GM19193 (cell line): Measurements from ENCODE around the gene FLYWCH2.

Source experiments
- POLR2A ChIP-seq: IDR thresholded peaks from 4 replicates; pipeline ENCODE4 v1.6.1; 2011; ENCODE audit not compliant: insufficient read depth, insufficient read length; ENCODE audit errors: extremely low read depth

Gene FLYWCH2

DNA sequence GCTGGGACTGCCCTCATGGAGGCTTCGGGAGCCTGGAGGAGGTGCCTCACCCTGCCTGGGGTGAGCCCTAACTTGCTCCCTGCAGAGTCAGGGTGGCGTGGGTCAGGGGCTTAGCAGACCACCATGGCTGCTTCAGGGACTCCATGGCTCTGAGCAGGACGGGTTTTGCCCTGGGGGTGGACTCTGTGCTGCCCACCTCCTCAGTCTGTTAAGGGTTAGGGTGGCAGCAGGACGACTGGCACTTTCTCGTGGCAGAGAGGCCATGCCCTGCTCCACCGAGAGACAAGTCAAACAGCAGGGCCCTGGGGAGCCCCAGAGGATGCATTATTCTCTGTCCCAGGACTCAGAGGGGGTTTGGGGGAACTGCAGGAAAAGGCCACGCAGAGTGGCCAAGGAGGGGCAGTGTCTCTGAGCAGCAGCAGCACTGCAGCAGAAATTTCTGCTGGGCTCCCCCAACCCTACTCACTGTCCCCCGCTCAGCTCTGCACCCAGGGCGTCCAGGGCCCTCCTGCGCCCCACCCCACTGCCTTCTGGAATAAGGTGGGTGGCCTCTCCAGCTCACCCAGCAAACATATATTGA lies 23.2 kb upstream of the FLYWCH2 start:
- TF ChIP-seq POLR2A = no peak

DNA sequence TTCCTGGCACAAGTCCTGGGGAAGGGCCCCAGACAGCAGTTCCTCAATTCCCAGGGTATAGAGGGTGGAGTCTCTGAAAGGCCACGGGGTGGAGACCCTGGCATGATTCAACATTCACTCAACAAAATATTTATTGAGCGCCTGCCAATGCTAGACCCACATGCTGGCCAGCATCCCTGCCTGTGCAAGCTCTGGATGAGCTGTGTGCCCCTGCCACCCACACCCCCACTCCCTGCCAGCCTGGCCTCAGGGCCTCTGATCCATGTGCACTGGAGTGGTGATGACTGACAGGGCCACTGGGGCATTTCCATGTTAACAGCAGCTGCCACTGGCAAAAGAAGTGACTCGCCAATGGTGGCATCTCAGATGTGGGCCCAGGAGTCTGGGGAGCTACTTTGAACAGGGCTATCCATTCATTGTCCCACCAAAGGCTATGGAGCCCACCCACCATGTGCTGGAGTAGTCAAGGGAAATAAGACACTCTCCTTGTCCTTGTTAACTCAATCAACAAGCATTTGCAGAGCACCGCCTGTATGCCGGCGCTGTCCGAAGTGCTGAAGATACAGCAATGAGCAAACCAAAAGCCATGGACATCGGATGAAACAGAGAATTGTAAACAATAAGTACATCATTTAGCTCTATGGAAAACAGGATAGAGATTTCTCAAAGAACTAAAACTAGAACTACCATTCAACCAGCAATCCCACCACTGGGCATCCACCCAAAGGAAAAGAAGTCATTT lies 22.0 kb upstream of the FLYWCH2 start:
- TF ChIP-seq POLR2A = no peak

- no peak for TF ChIP-seq POLR2A
These were observed 17.4 kb upstream of the FLYWCH2 start for GRCh38 chr16:2865651-2866050.

- no peak for TF ChIP-seq POLR2A
These were observed 16.6 kb upstream of the FLYWCH2 start for GRCh38 chr16:2866431-2866830.

GRCh38 chr16:2867661-2867986 lies 15.4 kb upstream of the FLYWCH2 start:
- TF ChIP-seq POLR2A = no peak

DNA sequence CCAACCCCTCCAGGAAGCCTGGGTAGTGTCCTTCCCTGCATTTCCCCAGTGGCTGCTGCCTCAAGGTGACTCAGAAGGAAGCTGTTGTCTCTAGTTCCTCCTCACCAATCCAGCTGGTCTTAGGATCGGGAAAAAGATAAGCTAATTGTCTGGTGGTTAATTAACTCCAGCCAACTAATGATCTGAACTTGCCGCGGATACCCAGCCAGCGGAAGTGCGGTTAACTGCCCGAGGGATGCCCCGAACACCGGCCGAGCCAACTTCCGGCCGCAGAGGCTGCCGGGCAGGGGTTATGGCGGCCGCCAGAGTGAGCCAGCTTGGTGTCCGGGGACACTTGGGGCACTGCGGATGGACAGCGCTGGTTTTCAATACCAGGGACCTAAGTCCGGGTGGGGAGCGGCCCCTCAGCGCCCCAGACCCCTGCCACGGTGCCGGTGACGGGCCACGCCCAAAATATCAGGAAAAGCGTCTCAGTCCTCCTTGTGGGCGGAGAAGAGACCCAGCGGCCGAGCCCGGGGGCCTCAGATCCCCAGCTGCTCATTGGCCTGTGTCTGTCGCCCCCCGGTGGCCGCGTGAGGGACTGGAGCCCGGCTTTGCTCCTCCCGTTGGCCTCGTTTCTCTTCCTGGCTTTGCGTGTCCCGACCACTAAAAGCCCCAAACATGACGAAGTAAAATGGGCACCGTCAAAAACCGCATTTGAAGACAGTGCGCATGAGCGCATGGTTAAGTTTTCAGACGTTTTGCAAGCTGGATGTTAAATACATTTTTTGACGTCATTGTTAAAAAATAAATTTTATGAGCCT lies 14.8 kb upstream of the FLYWCH2 start:
- TF ChIP-seq POLR2A = peak; percentile 96

DNA sequence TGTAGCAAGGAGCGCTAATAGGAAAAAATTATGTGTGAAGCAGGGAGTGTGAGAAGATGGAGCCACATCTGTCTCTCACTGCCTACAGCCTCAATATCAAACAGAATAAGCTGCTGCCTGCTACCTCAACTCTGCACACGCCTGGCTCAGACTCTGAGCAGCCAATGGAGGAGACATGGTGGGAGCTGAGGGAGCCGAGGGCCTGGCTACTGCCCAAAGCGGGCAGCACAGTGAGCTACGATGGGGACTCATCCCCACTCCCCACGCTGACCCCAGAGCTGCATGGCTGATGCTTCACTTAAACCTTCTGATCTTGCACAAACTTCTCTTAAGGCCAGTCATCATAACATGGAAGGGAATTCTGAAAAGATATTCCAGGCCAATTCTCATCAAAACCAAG lies 11.1 kb upstream of the FLYWCH2 start:
- TF ChIP-seq POLR2A = no peak

DNA sequence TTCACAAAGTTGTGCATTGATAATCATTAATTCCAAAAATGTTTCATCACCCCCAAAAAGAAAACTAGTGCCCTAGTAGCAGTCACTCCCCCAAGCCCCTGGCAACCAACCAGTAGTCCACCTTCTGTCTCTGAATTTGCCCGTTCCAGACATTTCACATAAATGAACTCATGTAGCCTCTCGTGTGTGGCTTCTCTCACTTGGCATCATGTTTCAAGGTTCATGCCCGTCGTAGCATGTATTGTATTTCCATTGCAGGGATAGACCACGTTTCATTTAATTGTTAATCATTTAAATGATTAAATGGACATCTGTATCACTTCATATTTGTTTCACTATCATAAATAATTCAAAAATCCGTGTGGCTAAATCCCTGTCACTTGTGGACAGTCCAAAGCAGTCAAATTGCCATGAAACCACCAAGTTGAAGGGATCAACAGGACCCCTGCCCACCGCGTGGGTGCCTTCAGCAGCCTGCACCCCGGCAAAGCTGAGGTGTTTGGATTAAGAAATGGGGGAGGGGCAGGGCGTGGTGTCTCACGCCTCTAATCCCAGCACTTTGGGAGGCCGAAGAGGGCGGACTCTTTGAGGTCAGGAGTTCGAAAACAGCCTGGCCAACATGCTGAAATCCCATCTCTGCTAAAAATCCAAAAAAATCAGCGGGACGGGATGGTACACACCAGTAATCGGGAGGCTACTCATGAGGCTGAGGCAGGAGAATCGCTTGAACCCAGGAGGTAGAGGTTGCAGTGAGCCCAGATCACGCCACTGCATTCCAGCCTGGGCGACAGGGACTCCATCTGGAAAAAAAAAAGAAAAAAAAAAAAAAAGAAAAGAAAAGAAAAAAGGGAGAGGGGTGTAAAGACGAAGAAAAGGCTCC lies 8.7 kb upstream of the FLYWCH2 start:
- TF ChIP-seq POLR2A = no peak

- no peak for TF ChIP-seq POLR2A
These were observed 8.1 kb upstream of the FLYWCH2 start for GRCh38 chr16:2874912-2875362.

- TF ChIP-seq POLR2A = no peak
These were observed 3.0 kb upstream of the FLYWCH2 start for GRCh38 chr16:2879854-2880508.

DNA sequence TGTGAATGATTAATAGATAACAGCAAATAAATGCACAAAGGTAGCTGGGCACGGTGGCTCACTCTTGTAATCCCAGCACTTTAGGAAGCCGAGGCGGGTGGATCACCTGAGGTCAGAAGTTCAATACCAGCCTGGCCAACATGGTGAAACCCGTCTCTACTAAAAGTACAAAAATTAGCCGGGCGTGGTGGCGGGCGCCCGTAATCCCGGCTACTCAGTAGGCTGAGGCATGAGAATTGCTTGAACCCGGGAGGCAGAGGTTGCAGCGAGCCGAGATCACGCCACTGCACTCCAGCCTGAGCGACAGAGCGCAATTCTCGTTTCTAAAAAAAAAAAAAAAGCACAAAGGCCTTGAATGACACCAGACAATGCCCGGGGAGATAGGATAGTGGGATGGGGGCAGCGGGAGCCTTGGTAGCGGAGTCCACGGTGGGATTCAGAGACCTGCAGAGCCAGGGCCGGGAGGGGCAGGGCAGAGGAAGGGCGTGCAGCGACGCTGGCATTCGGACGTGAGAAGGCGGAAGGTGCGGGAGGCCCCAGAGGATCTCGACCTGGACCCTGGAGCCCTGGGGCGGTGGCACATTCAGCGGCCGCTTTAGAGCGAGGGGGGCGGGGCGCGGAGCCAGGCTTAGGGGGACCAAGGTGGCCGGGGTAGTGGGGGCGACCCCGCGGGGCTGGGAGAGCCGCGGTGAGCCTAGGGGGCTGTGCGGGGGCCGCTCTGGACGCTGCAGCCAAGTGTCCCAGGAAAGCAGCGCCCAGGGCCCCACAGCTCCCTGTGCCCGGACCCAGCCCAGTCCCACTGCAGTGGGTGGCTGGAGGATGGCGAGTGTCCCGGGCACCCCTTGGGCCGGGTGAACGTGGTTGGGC lies 999 bp upstream of the FLYWCH2 start:
- no peak for TF ChIP-seq POLR2A

GRCh38 chr16:2883458-2883908 lies 468 bp downstream of the FLYWCH2 start:
- no peak for TF ChIP-seq POLR2A

DNA sequence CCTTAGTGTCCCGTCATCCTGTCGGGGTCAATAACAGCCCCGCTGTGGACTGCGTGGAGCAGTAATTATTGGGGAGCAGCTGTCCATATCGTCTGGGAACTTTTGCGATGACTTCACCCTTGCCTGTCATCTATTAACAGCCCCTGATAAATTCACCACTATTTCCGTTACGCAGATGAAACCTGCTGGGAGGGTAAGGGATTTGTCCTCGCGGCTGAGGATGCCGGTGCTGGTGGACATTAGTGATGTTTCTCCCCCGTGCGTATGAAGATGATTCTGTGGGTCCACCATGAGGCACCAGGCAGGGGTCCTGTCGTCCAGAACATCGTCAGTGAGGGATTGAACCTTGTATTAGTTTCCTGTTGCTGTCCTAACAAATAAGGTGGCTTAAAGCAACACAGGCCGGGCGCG lies 1.0 kb downstream of the FLYWCH2 start:
- TF ChIP-seq POLR2A = no peak
